CD4-positive, alpha-beta T cell treated with Interleukin-12 subunit alpha and Interleukin-12 subunit beta, for 1 hour (primary cell): ENCODE measurements around the gene PTBP1.

Source experiments
- DNase-seq: peaks from one replicate; pipeline ENCODE4 v3.0.0-alpha.2; 2020

Gene PTBP1

DNA sequence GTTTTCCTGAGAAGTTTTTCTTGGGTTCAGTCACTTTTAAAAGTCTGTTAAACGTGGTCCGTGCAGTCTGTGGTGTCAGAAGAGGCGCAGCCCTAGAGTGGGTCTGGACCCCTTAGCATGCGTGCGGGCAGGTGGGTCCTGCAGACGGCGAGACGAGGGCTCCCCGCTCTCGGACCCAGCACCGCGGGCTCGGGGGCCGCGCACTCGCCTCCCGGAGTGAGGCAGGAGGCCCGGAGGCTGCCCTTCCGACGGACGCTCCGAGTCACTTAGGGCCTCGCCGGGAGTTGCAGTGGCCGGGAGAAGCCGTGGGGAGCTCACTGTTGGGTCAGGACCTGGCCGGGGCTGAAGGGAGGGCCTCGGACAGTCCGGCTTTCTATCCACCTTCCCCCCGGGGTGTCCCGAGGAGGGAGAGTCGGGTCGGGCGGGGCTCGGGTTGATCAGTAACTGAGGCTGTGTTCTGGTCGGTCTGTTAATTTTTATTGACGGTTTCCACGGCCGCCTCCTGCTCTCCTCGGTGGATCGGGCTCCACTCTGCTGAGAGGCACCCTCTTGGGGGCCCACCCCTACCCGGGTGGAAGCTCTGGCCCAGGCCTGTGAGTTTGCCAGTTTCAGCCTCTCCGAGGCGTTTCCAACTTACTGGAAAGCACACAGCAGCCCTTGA is 1.3 kb downstream of the PTBP1 start:
- DNase-seq = no peak

GRCh38 chr19:799076-799881 is 2.0 kb downstream of the PTBP1 start:
- no peak for DNase-seq

DNA sequence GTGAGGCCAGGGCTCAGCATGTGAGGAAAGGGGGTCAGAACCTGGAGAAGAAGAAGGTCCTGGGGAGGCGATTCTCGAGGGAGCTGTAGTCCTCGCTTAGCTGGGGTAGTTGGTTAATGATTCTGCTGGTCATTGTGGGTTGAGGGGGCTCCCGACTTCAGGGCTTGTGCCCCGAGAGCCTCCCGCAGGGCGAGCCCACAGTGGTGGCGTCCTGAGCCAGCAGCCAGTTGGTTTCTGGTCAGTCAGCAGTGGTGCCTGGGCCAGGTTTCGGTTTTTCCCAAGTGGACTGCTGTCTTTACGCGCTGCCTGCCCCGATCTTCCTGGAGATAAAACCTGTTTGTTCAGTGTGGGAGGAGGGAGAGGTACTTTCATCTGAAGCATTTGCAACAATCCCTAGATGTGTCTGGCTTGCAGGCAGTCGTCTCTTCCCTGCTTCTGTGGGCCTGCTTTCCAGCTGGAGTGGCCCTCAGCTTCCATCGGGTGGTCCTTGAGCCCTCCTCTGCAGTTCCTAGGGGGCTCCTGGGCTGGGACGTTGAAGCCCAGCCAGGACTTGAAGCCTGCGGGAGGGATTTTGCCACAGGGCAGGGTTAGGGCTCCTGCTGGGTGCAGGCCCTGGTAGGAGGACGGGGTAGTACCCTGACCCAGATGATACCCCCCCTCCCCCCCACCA is 3.2 kb downstream of the PTBP1 start:
- DNase-seq = no peak

- DNase-seq = no peak
Observed at GRCh38 chr19:801030-801860, 4.0 kb downstream of the PTBP1 start.

GRCh38 chr19:801861-802497 is 4.7 kb downstream of the PTBP1 start:
- DNase-seq = no peak

DNA sequence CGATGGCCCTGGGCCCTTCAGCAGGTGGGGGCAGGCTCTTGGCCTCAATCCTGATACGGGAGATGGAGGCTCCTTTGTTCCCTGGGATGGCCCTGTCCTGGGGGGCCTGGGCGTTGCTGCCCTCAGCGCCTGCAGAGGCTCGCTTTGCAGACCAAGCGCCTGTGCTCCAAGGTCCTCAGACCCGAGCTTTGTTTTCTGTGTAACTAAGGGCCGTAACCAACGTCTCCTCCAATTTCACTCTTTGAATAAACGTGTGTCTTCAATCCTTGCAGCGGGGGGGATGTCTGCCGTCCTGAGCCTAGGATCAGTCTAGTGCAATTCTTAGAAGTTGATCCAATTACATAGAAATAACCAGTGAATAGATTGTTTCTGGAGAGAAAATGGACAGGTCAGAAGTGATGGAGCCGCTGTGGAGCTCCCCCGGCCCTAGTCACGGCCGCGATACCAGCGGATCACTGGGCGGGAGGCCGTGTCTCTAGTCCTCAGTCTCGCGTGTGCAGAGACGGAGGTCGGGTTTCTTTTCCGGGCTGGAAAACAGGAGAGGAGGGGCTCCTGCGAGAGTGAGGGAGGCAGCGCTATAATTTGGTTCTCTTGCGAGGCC is 5.3 kb downstream of the PTBP1 start:
- DNase-seq = no peak

- DNase-seq = no peak
Observed at GRCh38 chr19:803099-803561, 5.9 kb downstream of the PTBP1 start.

- DNase-seq = no peak
Observed at GRCh38 chr19:803686-804418, 6.6 kb downstream of the PTBP1 start.

- no peak for DNase-seq
Observed at GRCh38 chr19:804419-805165, 7.3 kb downstream of the PTBP1 start.

DNA sequence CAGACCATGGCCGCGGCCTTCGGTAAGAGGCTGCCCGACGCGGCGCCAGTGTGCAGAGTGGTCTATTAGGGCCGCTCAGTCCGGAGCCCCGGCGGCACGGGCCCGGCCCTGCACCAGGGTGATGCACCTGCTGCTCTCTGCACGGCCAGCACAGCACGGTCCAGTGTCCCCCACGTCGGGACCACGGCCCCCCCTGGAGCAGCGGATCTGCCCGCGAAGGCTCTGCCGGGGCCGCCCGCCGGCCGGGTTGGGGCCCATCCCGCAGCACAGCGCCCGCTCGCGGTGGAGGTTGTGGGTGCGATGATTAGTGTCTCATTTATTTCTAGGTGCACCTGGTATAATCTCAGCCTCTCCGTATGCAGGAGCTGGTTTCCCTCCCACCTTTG is 7.9 kb downstream of the PTBP1 start:
- no peak for DNase-seq

DNA sequence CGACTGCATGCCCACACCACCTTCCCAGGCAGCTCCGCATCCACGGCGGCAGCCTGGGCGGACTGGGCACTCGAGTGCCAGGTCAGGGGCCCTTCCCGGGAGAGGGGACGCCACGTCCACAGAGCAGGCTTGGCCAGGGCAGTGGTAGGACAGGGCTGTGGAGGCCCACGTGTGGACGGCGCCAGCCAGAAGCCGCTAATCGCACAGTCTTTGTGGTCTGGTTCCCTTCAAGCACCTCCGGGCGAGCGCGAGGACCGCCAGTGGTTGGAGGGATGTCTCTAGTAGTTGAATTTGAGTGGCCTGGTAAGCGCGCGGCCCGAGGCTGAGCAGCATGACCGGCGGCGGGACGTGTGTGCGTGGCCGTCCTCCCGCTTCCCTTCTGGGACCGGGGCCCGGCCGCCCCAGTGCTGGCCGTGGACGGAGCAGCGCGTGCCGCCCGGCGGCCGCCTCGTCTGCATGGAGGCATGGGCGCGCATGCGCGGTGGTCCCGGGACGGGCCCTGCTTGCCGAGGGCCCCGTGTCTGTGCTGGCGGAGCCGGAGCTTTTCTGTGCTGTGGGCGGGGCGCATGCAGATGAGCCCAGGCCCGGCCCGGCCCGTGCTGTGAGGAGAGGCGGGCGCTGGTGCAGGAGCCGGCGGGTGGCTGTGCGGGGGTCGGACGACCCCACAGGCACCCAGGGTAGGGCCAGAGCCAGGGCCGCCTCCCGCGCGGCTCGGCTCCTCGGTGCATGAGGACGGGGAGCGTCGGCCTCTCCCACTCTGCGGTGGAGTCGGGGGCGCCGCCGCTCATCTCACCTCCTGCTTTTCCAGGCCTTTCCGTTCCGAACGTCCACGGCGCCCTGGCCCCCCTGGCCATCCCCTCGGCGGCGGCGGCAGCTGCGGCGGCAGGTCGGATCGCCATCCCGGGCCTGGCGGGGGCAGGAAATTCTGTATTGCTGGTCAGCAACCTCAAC is 8.6 kb downstream of the PTBP1 start:
- no peak for DNase-seq

DNA sequence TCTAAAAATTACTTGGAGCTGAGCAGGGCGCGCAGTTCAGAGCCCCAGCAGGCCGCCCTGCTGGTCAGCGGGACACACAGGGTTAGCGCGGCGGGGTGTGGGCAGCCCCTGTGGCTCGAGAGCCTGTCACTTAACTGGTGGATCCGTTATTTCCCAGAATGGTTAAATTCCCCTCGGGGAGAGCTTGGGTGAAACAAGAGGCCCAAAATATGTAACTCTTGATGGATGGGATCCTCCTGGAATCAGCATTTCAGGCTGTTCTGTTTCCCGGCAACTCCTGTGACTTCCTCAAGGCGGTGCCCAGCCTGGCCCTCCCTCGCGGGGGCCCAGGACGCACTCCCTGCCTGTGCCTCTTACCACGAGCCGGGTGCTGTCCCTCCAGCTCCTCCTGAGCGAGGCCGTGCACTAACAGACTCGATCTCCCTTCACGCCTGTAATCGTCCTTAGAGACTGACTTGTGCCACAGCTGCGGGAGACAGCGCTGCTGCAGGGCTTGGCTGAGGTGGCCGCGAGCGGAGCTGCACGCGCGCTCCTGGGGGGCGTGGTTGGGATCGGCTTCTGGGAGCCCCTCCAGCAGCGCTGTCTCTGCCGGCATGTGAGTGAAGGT is 9.7 kb downstream of the PTBP1 start:
- no peak for DNase-seq

DNA sequence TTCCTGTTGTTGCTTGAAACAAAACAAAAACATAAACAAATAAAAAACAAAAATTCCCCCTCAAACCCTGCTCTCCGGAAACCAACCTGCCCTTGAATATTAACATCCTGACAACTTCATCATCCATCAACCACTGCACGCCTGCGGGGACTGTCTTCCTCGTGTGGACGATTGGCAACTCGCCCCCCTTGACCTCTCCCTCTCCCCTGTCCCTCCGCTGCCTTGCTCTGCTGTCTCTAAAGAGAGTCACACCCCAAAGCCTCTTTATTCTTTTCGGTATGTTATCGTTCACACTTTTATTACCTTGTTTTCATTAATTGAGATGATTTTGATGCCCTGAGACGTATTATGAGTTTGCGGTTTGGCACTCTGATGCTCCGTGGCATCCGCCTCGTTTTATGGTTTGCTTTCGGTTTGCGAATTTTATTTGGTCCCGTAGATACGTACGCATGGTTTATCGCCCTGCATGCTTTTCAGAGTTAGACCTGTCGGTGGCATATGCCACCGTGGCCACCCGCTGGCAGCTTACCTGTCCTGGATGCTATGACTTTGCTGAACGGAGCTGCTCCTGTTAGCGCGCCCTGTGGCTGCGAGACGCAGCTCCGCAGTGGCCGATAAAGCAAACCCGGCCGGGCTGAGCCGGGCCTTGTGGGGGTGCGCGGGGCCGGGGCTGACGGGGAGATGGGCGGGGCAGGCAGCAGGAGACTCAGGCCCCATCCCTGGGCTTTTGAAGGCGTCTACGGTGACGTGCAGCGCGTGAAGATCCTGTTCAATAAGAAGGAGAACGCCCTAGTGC is 10.6 kb downstream of the PTBP1 start:
- DNase-seq = no peak

GRCh38 chr19:808423-808775 is 11.1 kb downstream of the PTBP1 start:
- DNase-seq = no peak

DNA sequence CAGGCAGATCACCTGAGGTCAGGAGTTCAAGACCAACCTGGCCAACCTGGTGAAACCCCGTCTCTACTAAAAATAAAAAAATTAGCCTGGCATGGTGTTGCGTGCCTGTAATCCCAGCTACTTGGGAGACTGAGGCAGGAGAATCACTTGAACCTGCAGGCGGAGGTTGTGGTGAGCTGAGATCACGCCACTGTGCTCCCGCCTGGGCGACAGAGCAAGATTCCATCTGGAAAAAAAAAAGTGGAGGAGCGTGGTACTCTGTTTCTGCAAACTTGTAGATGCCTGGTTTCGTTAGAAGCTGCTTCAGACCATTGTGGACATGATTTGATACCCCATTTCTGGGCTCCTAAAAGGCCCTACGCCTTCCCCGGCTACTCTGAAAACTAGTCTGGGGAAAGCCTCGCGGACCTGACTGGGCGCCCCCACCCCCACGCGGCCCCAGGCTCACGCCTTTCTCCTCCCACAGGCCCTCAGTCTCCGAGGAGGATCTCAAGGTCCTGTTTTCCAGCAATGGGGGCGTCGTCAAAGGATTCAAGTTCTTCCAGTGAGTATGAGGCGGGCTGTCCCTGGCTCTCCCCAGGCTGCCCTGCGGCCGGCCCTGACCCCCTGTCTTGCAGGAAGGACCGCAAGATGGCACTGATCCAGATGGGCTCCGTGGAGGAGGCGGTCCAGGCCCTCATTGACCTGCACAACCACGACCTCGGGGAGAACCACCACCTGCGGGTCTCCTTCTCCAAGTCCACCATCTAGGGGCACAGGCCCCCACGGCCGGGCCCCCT is 13.0 kb downstream of the PTBP1 start:
- DNase-seq = no peak

- no peak for DNase-seq
Observed at GRCh38 chr19:810883-811489, 13.7 kb downstream of the PTBP1 start.

GRCh38 chr19:811506-812048 is 14.3 kb downstream of the PTBP1 start:
- no peak for DNase-seq
